GM23338 (cell line): ENCODE results near the gene FNDC3A.

Experiments
- CREB1 ChIP-seq: fragments of 250-450 bp; sonication (Bioruptor Pico); IDR thresholded peaks from 2 replicates; pipeline ENCODE4 v1.5.0; 2020; ENCODE audit warnings: low read depth, mild to moderate bottlenecking, moderate library complexity
- EZH2 ChIP-seq: fragments of 200-600 bp; sonication (generic); IDR thresholded peaks from one replicate; pipeline ENCODE4 v1.8.0; 2017; ENCODE audit warnings: antibody characterized with exemption, mild to moderate bottlenecking, low read depth; ENCODE audit not compliant: unreplicated experiment
- EZH2phosphoT487 ChIP-seq: fragments of 200-600 bp; sonication (generic); IDR thresholded peaks from one replicate; pipeline ENCODE4 v1.8.1; 2018; ENCODE audit warnings: antibody characterized with exemption; ENCODE audit not compliant: unreplicated experiment
- JUNB ChIP-seq: IDR thresholded peaks from one replicate; pipeline ENCODE4 v1.6.1; 2016; ENCODE audit warnings: antibody characterized with exemption; ENCODE audit not compliant: unreplicated experiment
- POLR2AphosphoS5 ChIP-seq: IDR thresholded peaks from 2 replicates; pipeline ENCODE4 v1.6.1; 2016; ENCODE audit warnings: antibody characterized with exemption, low read depth
- STAT1 ChIP-seq: IDR thresholded peaks from one replicate; pipeline ENCODE4 v1.6.1; 2016; ENCODE audit warnings: antibody characterized with exemption; ENCODE audit not compliant: unreplicated experiment
- ZNF114 ChIP-seq: fragments of 250-450 bp; sonication (Bioruptor Pico); IDR thresholded peaks from 2 replicates; pipeline ENCODE4 v1.5.0; 2020; ENCODE audit warnings: mild to moderate bottlenecking, moderate library complexity
- TF ChIP-seq, protein P1 (sequence below), 2 experiments: fragments of 200-600 bp in 1 of 2; sonication (generic) in 1 of 2; conservative IDR thresholded peaks; 2 replicates each; pipeline versions ENCODE4 v1.5.1 to v1.6.1; 2016 to 2017; ENCODE audit warnings: antibody characterized with exemption in 2 of 2, low read depth in 2 of 2, mild to moderate bottlenecking in 2 of 2, moderate library complexity in 1 of 2
- TF ChIP-seq, protein P2 (sequence below): IDR thresholded peaks from one replicate; pipeline ENCODE4 v1.6.1; 2018; ENCODE audit warnings: antibody characterized with exemption; ENCODE audit not compliant: unreplicated experiment
- TF ChIP-seq, protein P3 (sequence below): IDR thresholded peaks from 2 replicates; pipeline ENCODE4 v1.6.1; 2016; ENCODE audit warnings: antibody characterized with exemption

DNA sequence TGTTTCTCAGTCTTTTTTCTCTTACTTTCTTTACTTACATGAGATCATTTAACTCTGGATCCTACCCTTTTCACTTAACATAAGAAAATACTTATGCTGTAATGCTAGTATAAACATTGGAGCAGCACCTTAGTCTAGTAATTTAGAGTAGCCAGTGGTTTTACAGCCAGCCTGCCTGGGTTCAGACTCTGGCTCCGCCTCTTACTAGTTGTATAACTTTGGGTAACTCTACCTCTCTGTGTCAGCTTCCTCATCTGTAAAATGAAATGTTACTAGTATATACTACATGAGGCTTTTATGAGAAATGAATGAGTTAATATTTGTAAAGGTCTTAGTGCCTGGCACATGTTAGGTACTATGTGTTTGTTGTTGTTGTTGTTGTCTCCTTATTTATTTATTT, 277.6 kb downstream of the FNDC3A start:
- TF ChIP-seq POLR2AphosphoS5: no peak
- no peak for TF ChIP-seq CREB1 (CRISPR knock-in tag)
- no peak for TF ChIP-seq EZH2
- TF ChIP-seq, protein P1, sequence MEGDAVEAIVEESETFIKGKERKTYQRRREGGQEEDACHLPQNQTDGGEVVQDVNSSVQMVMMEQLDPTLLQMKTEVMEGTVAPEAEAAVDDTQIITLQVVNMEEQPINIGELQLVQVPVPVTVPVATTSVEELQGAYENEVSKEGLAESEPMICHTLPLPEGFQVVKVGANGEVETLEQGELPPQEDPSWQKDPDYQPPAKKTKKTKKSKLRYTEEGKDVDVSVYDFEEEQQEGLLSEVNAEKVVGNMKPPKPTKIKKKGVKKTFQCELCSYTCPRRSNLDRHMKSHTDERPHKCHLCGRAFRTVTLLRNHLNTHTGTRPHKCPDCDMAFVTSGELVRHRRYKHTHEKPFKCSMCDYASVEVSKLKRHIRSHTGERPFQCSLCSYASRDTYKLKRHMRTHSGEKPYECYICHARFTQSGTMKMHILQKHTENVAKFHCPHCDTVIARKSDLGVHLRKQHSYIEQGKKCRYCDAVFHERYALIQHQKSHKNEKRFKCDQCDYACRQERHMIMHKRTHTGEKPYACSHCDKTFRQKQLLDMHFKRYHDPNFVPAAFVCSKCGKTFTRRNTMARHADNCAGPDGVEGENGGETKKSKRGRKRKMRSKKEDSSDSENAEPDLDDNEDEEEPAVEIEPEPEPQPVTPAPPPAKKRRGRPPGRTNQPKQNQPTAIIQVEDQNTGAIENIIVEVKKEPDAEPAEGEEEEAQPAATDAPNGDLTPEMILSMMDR (conservative IDR thresholded peaks at IDR 0.05; ENCODE audit: low read depth in 2 of 2): no peak
- TF ChIP-seq EZH2phosphoT487: no peak
- TF ChIP-seq STAT1: no peak
- no peak for TF ChIP-seq ZNF114 (CRISPR knock-in tag)
- TF ChIP-seq, protein P2, sequence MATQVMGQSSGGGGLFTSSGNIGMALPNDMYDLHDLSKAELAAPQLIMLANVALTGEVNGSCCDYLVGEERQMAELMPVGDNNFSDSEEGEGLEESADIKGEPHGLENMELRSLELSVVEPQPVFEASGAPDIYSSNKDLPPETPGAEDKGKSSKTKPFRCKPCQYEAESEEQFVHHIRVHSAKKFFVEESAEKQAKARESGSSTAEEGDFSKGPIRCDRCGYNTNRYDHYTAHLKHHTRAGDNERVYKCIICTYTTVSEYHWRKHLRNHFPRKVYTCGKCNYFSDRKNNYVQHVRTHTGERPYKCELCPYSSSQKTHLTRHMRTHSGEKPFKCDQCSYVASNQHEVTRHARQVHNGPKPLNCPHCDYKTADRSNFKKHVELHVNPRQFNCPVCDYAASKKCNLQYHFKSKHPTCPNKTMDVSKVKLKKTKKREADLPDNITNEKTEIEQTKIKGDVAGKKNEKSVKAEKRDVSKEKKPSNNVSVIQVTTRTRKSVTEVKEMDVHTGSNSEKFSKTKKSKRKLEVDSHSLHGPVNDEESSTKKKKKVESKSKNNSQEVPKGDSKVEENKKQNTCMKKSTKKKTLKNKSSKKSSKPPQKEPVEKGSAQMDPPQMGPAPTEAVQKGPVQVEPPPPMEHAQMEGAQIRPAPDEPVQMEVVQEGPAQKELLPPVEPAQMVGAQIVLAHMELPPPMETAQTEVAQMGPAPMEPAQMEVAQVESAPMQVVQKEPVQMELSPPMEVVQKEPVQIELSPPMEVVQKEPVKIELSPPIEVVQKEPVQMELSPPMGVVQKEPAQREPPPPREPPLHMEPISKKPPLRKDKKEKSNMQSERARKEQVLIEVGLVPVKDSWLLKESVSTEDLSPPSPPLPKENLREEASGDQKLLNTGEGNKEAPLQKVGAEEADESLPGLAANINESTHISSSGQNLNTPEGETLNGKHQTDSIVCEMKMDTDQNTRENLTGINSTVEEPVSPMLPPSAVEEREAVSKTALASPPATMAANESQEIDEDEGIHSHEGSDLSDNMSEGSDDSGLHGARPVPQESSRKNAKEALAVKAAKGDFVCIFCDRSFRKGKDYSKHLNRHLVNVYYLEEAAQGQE: no peak
- TF ChIP-seq, protein P3, sequence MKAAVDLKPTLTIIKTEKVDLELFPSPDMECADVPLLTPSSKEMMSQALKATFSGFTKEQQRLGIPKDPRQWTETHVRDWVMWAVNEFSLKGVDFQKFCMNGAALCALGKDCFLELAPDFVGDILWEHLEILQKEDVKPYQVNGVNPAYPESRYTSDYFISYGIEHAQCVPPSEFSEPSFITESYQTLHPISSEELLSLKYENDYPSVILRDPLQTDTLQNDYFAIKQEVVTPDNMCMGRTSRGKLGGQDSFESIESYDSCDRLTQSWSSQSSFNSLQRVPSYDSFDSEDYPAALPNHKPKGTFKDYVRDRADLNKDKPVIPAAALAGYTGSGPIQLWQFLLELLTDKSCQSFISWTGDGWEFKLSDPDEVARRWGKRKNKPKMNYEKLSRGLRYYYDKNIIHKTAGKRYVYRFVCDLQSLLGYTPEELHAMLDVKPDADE: no peak
- no peak for TF ChIP-seq JUNB
